H1 (cell line): ENCODE results near the gene VIPR1. TPM values are rescaled to one million over a fixed set of nuclear protein-coding genes. Genes with fewer than 3 reads are reported as not detected.

Source experiments
- CTCF ChIA-PET: fragments of 300-600 bp; sonication (Branson Sonifier 250); formaldehyde crosslinking; loops from one replicate; lab custom pipeline; 2021; ENCODE audit not compliant: partially characterized antibody; lab: Charles Lee
- POLR2A ChIA-PET: fragments of 300-600 bp; sonication (Branson Sonifier 250); formaldehyde crosslinking; loops from one replicate; lab custom pipeline; 2021; ENCODE audit warnings: inconsistent platforms; ENCODE audit not compliant: partially characterized antibody; lab: Charles Lee
- DNase-seq, 2 experiments: peaks; one replicate each; pipeline versions ENCODE4 v3.0.0 to v3.0.0-alpha.2; 2010 to 2022; ENCODE audit warnings: low spot score in 2 of 2, low read depth in 1 of 2, mixed read lengths in 1 of 2
- FAIRE-seq: peaks from 2 replicates; lab custom pipeline; 2011; peaks lifted over from hg19 to GRCh38; lab: Jason Lieb, UNC
- H2AFZ ChIP-seq: 2 replicates; pipeline ENCODE4 v1.8.1; 2012; ENCODE audit warnings: low read length, inconsistent platforms
- H2AK5ac ChIP-seq: 2 replicates; pipeline ENCODE4 v1.6.1; 2013; ENCODE audit warnings: low read depth, low read length
- H2BK120ac ChIP-seq: replicated peaks from 2 replicates; pipeline ENCODE3; 2013; ENCODE audit warnings: low read depth, low read length, inconsistent platforms
- H2BK12ac ChIP-seq: 2 replicates; pipeline ENCODE4 v1.6.1; 2013; ENCODE audit warnings: low read depth, low read length
- H2BK15ac ChIP-seq: 2 replicates; pipeline ENCODE4 v1.6.1; 2013; ENCODE audit warnings: low read length
- H2BK20ac ChIP-seq: 2 replicates; pipeline ENCODE4 v1.6.1; 2013; ENCODE audit warnings: low read length
- H2BK5ac ChIP-seq: 2 replicates; pipeline ENCODE4 v1.6.1; 2013; ENCODE audit warnings: low read depth, low read length
- H3K14ac ChIP-seq: 2 replicates; pipeline ENCODE4 v1.6.1; 2013; ENCODE audit warnings: inconsistent platforms; ENCODE audit not compliant: insufficient read length
- H3K18ac ChIP-seq: 2 replicates; pipeline ENCODE4 v1.6.1; 2013; ENCODE audit warnings: low read length; ENCODE audit errors: extremely low read depth
- H3K23ac ChIP-seq: 2 replicates; pipeline ENCODE4 v1.6.1; 2013; ENCODE audit warnings: inconsistent platforms; ENCODE audit not compliant: insufficient read length
- H3K23me2 ChIP-seq: 2 replicates; pipeline ENCODE4 v1.6.1; 2013; ENCODE audit warnings: low read depth, low read length
- H3K27ac ChIP-seq: 2 replicates; pipeline ENCODE4 v1.6.1; 2011; ENCODE audit warnings: low read depth, low read length, inconsistent platforms
- H3K27me3 ChIP-seq, 4 experiments: replicated peaks in 1 of 4; 1 replicate in 1 of 4; 2 replicates in 3 of 4; pipeline versions ENCODE4 v1.6.1 to v1.8.1; 2011 to 2013; ENCODE audit warnings: low read length in 3 of 4, mild to moderate bottlenecking in 3 of 4, inconsistent platforms in 2 of 4, mixed read lengths in 2 of 4, moderate library complexity in 1 of 4; ENCODE audit not compliant: control insufficient read depth in 3 of 4, insufficient read depth in 3 of 4; ENCODE audit errors: extremely low read depth in 1 of 4
- H3K36me3 ChIP-seq, 4 experiments: 2 replicates each; pipeline versions ENCODE4 v1.6.1 to v1.8.1; 2011 to 2013; ENCODE audit warnings: mild to moderate bottlenecking in 4 of 4, low read length in 3 of 4, moderate library complexity in 2 of 4, control low read depth in 1 of 4, inconsistent platforms in 1 of 4; ENCODE audit not compliant: insufficient read depth in 4 of 4, control insufficient read depth in 2 of 4
- H3K4ac ChIP-seq: replicated peaks from 2 replicates; pipeline ENCODE3; 2013; ENCODE audit warnings: low read length, low read depth, mixed read lengths, inconsistent platforms; ENCODE audit not compliant: insufficient read length
- H3K4me1 ChIP-seq, 4 experiments: replicated peaks in 1 of 4; 1 replicate in 1 of 4; 2 replicates in 3 of 4; pipeline versions ENCODE4 v1.6.1 to v1.8.1; 2011 to 2013; ENCODE audit warnings: low read length in 3 of 4, inconsistent platforms in 2 of 4, mixed read lengths in 1 of 4; ENCODE audit not compliant: insufficient read depth in 4 of 4, control insufficient read depth in 3 of 4
- H3K4me2 ChIP-seq, 2 experiments: 2 replicates each; pipeline versions ENCODE4 v1.6.1 to v1.8.1; 2011 to 2013; ENCODE audit warnings: low read depth in 2 of 2, low read length in 2 of 2, control low read depth in 1 of 2, inconsistent platforms in 1 of 2, mild to moderate bottlenecking in 1 of 2; ENCODE audit not compliant: insufficient read depth in 1 of 2
- H3K4me3 ChIP-seq, 4 experiments: fragments of 200-600, 300-600 bp in 1 of 4; sonication (generic), shearing (Covaris generic), sonication (Bioruptor Twin) in 1 of 4; 2 replicates each; pipeline versions ENCODE4 v1.5.1 to v1.8.1; 2011 to 2016; ENCODE audit warnings: low read length in 4 of 4, low read depth in 3 of 4, control low read depth in 2 of 4, inconsistent platforms in 2 of 4, mild to moderate bottlenecking in 2 of 4, mixed read lengths in 1 of 4, moderate library complexity in 1 of 4; ENCODE audit not compliant: insufficient read depth in 2 of 4; ENCODE audit errors: extremely low read depth in 1 of 4
- H3K56ac ChIP-seq: replicated peaks from 2 replicates; pipeline ENCODE3; 2013; ENCODE audit warnings: low read depth, mild to moderate bottlenecking, mixed read lengths, low read length, inconsistent platforms; ENCODE audit not compliant: insufficient read length
- H3K79me1 ChIP-seq: 2 replicates; pipeline ENCODE4 v1.6.1; 2013; ENCODE audit warnings: low read depth, low read length, control low read depth
- H3K79me2 ChIP-seq, 2 experiments: 2 replicates each; pipeline versions ENCODE4 v1.6.1 to v1.8.1; 2012 to 2013; ENCODE audit warnings: low read length in 2 of 2, mild to moderate bottlenecking in 2 of 2, inconsistent platforms in 1 of 2; ENCODE audit not compliant: insufficient read depth in 2 of 2, control insufficient read depth in 1 of 2
- H3K9ac ChIP-seq, 4 experiments: replicated peaks in 1 of 4; 1 replicate in 1 of 4; 2 replicates in 3 of 4; pipeline versions ENCODE4 v1.6.1 to v1.8.1; 2011 to 2013; ENCODE audit warnings: low read depth in 3 of 4, low read length in 3 of 4, control low read depth in 2 of 4, mild to moderate bottlenecking in 2 of 4, moderate library complexity in 2 of 4, inconsistent platforms in 1 of 4; ENCODE audit errors: extremely low read depth in 1 of 4
- H3K9me3 ChIP-seq, 2 experiments: 2 replicates each; pipeline versions ENCODE4 v1.6.1 to v1.8.1; 2012 to 2013; ENCODE audit warnings: mild to moderate bottlenecking in 2 of 2, moderate library complexity in 2 of 2, control low read depth in 1 of 2, inconsistent platforms in 1 of 2, low read depth in 1 of 2, low read length in 1 of 2, mixed read lengths in 1 of 2; ENCODE audit not compliant: insufficient read depth in 2 of 2
- H4K20me1 ChIP-seq, 2 experiments: replicated peaks in 1 of 2; 2 replicates each; pipeline versions ENCODE3 to v1.8.1; 2011 to 2013; ENCODE audit warnings: inconsistent platforms in 2 of 2, low read length in 2 of 2, mild to moderate bottlenecking in 1 of 2; ENCODE audit not compliant: insufficient read depth in 2 of 2, control insufficient read depth in 1 of 2
- H4K5ac ChIP-seq: 2 replicates; pipeline ENCODE4 v1.6.1; 2013; ENCODE audit warnings: low read length, low read depth, mixed read lengths, inconsistent platforms; ENCODE audit not compliant: insufficient read length
- H4K8ac ChIP-seq: 2 replicates; pipeline ENCODE4 v1.8.0; 2013; ENCODE audit warnings: mild to moderate bottlenecking, moderate library complexity, low read length, inconsistent platforms; ENCODE audit not compliant: insufficient read depth; ENCODE audit errors: extremely low read depth
- H4K91ac ChIP-seq: replicated peaks from 2 replicates; pipeline ENCODE3; 2013; ENCODE audit warnings: low read length, mixed read lengths, inconsistent platforms; ENCODE audit not compliant: insufficient read length
- BRCA1 ChIP-seq: IDR thresholded peaks from 2 replicates; pipeline ENCODE4 v1.6.1; 2012; ENCODE audit warnings: low read depth, low read length, improper control_type of control experiment
- WGBS, 2 experiments: shearing (Covaris generic) in 1 of 2; methylation state at CpG; one replicate each; pipeline versions ENCODE4 v1.1.6 to v1.1.7; 2013 to 2015; ENCODE audit warnings: low lambda C conversion rate in 2 of 2, mixed read lengths in 2 of 2, inconsistent platforms in 1 of 2, low coverage in 1 of 2, missing lambda C conversion rate in 1 of 2; ENCODE audit not compliant: insufficient replicate concordance in 2 of 2, insufficient coverage in 1 of 2, insufficient read length in 1 of 2; ENCODE audit errors: extremely low coverage in 1 of 2, missing lambda C conversion rate in 1 of 2; 5-methylcytosine and 5-hydroxymethylcytosine counted together
- polyA plus RNA-seq, 7 experiments: library from polyadenylated mRNA; depleted of rRNA in 3 of 7; stranded (reverse) in 5 of 7; unstranded in 2 of 7; fragments of >200 nt in 5 of 7; fragments of 200-250 nt in 2 of 7; gene quantifications; 1 replicate in 5 of 7; 2 replicates in 1 of 7; 4 replicates in 1 of 7; pipeline versions ENCODE4 v1.2.1 to v1.2.3, GENCODE V29; 2011 to 2013; ENCODE audit warnings: missing spikeins in 2 of 7, mixed read lengths in 2 of 7
- total RNA-seq: library from RNA; stranded (reverse); fragmentation: NEBNext Ultra II Directional; extraction: Animal tissue kit (Norgen Biotek cat#: 25700); gene quantifications from 2 replicates; pipeline ENCODE4 v1.2.1, GENCODE V29; 2021
- TF ChIP-seq, protein P1 (sequence below): IDR thresholded peaks from 2 replicates; pipeline ENCODE4 v1.6.1; 2011; ENCODE audit warnings: low read depth, mild to moderate bottlenecking, low read length; ENCODE audit not compliant: insufficient read depth

The VIPR1 gene
- total and polyA plus RNA-seq, 2 of the 8 experiments (the other 6 are each of a cell fraction or from before 2014, with no cell fraction given): 7.8 to 10.1 TPM

DNA sequence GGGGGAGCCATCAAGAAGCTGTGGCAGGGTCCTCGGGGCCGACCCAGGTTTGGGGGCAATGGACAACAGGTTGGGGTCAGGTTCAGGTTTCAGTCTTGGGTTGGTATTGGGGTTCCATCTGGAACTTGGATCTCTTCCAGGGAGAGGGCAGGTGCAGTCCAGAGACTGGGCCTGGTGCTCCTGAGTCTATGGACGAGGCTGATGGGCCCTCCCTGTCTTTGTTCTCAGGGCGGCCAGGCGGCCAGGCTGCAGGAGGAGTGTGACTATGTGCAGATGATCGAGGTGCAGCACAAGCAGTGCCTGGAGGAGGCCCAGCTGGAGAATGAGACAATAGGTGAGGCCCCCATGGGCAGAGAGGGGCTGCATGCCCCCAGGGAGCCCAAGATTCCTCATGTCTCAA, 11.1 kb downstream of the VIPR1 start:
- H4K20me1 ChIP-seq: no peaks in the 10 kb centered on the region
- WGBS, 2 experiments: 79% methylated on average over 6 of the region's 6 CpGs; no CpG with 5 or more reads in 1 of the 2 experiments
- POLR2A ChIA-PET: interaction anchor here (3.1 kb wide), 1 partner anchor 9 kb away, joined by 10 read pairs; no protein-coding TSS in a partner anchor
- no peaks in the 10 kb centered on the region for H3K79me2 ChIP-seq
- no peaks in the 10 kb centered on the region for H3K9me3 ChIP-seq
- no peak overlapping the region for H3K27ac ChIP-seq
- H4K5ac ChIP-seq: no peak overlapping the region
- no peaks in the 10 kb centered on the region for H3K79me1 ChIP-seq
- TF ChIP-seq, protein P1, sequence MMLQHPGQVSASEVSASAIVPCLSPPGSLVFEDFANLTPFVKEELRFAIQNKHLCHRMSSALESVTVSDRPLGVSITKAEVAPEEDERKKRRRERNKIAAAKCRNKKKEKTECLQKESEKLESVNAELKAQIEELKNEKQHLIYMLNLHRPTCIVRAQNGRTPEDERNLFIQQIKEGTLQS: no peak
- no peak for TF ChIP-seq BRCA1
- TF ChIP-seq, all 59 proteins: peak for 0
- H4K8ac ChIP-seq: no peak overlapping the region
- H2BK20ac ChIP-seq: no peak overlapping the region
- no peak overlapping the region for H3K9ac ChIP-seq
- no peak overlapping the region for H3K18ac ChIP-seq
- H2BK5ac ChIP-seq: no peak overlapping the region
- no peaks in the 10 kb centered on the region; a peak in 1 of 8 replicates for H3K36me3 ChIP-seq
- H3K27me3 ChIP-seq: no peaks in the 10 kb centered on the region
- no peak overlapping the region for H2BK15ac ChIP-seq
- H3K14ac ChIP-seq: no peak overlapping the region
- no peak for DNase-seq
- no peak overlapping the region for H2AFZ ChIP-seq
- H3K4me1 ChIP-seq: no peaks in the 10 kb centered on the region
- CTCF ChIA-PET: interaction anchor here (1.3 to 23.3 kb wide), 8 partner anchors 11 to 284 kb away, joined by 3 to 458 read pairs (median 6); partner anchors contain the start of gene VIPR1
- no peak overlapping the region for H3K4ac ChIP-seq
- no peak overlapping the region for H4K91ac ChIP-seq
- FAIRE-seq: no peak
- H2BK120ac ChIP-seq: no peak overlapping the region
- H2BK12ac ChIP-seq: no peak overlapping the region
- H3K23me2 ChIP-seq: no peaks in the 10 kb centered on the region; the same call in 1 of the 2 replicates
- H2AK5ac ChIP-seq: no peak overlapping the region
- H3K56ac ChIP-seq: no peak overlapping the region
- H3K4me2 ChIP-seq: no peak overlapping the region
- no peak overlapping the region for H3K23ac ChIP-seq
- no peak overlapping the region for H3K4me3 ChIP-seq
